ENCODE measurements around the gene ASIC1. TPM values are rescaled to one million over a fixed set of nuclear protein-coding genes. Genes with fewer than 3 reads are reported as not detected.

The ASIC1 gene
- total and polyA plus RNA-seq, 12 donors = 0.17 to 1.6 (median 0.70) TPM

DNA sequence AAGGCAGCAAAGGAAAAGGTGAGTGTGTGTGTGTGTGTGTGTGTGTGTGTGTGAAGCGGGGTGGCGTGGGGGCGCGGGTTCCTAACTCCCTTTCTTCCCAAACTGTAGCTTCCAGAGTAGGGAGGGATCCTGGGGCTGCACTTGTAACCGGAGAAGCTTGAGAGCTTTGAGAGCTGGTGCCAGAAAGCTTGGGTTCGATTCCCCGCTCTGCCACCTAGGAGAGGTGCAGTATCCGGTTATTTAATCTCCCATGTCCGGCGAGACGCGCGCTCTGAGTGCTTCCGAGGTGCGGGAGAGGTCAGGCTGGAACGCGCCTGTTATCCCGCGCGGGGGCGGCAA, 24.9 kb upstream of the ASIC1 start:
- intact Hi-C loops (cut with DNase I) = no loop called here
- peaks cover 2 to 51% (median 30%) of the 10 kb centered on the region in 7 donors for H3K27me3 ChIP-seq
- 19 to 30% methylated on average over 15 to 21 of the region's 21 CpGs for WGBS, 2 donors
- H3K4me1 ChIP-seq = peaks cover 0 to 12% (median 3%) of the 10 kb centered on the region in 9 donors
- DNase-seq (no peak), ATAC-seq (peak in 1 of 8 donors; percentile 21)
- TF ChIP-seq, protein P1, sequence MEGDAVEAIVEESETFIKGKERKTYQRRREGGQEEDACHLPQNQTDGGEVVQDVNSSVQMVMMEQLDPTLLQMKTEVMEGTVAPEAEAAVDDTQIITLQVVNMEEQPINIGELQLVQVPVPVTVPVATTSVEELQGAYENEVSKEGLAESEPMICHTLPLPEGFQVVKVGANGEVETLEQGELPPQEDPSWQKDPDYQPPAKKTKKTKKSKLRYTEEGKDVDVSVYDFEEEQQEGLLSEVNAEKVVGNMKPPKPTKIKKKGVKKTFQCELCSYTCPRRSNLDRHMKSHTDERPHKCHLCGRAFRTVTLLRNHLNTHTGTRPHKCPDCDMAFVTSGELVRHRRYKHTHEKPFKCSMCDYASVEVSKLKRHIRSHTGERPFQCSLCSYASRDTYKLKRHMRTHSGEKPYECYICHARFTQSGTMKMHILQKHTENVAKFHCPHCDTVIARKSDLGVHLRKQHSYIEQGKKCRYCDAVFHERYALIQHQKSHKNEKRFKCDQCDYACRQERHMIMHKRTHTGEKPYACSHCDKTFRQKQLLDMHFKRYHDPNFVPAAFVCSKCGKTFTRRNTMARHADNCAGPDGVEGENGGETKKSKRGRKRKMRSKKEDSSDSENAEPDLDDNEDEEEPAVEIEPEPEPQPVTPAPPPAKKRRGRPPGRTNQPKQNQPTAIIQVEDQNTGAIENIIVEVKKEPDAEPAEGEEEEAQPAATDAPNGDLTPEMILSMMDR (IDR thresholded peaks at IDR 0.05) = no peak
- peak overlapping the region in 2 of 10 donors; percentile 30 to 89 for H3K27ac ChIP-seq
- H3K36me3 ChIP-seq = peaks cover 0 to 3% (median 0%) of the 10 kb centered on the region in 9 donors
- H3K4me3 ChIP-seq = peak overlapping the region in 8 of 10 donors; percentile 4 to 53 (median 39)
- no peaks in the 10 kb centered on the region for H3K9me3 ChIP-seq

DNA sequence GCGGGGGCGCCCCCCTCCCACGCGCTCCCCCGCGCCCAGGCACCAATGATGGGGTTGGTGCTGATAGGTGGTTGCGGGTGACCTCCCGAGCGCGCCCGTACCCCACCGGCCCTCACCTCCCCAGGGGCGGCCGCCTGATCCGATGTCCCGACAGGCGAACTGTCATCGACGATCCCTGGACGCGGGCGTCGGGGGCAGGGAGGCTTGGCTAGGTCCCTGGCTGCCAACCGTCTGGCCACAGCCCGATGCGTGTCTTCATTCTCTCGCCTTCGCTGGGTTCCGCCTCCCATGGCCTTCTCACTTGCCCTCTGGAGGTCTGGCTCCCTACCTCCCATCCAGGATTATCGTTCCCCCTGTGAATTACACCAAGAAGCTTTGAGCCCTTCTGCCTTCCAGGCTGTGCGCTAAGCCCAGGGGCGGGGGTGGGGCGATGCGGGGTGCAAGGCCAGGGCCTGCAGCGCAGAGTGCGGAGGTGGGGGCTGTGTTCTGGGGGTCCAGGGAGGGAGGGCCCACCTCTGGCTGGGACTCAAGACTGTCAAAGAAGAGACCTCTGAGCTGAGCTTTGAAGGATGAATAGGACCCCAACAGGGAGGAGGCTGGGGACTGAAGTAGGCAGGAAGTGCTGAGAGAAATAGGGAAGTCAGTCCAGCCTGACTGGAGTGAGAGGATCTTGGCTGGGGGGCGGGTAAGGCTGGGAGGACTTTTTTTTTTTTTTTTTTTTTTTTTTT, 24.4 kb upstream of the ASIC1 start:
- Histone ChIP-seq H3K4me3 (peak overlapping the region in 8 of 10 donors; percentile 4 to 53 (median 39)), H3K9me3 (no peaks in the 10 kb centered on the region), H3K36me3 (no peaks in the 10 kb centered on the region), H3K4me1 (peaks cover 0 to 12% (median 3%) of the 10 kb centered on the region in 9 donors), H3K27me3 (peaks cover 2 to 51% (median 30%) of the 10 kb centered on the region in 7 donors), H3K27ac (peak overlapping the region in 3 of 10 donors; percentile 27 to 89 (median 30))
- peak in 1 of 2 donors; percentile 20 for DNase-seq
- 13 to 14% methylated on average over 29 to 37 of the region's 37 CpGs for WGBS, 2 donors
- ATAC-seq = peak; percentile 58 to 84 (median 68)
- intact Hi-C loops (cut with DNase I) = no loop called here
- TF ChIP-seq, protein P1 (IDR thresholded peaks at IDR 0.05) = no peak

DNA sequence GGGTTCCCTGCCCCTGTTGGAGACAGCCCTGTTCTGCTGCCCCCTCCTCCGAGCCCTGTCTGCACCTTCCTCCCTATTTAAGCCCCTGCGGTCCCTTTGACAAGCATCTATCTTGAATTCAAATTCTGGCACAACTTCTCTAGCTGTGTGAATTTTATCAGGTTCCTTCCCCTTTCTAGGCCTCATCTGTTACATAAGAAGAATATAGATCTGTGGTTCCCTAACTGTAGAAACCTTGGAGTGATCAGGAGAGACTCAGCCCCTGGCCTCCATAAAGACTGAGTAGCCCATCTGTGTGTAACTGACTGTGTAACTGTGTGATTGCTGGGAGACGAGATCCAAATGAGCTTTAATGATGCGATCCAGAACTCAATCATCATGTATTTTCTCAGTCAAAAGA, 19.1 kb upstream of the ASIC1 start:
- Histone ChIP-seq H3K27me3 (peaks cover 0 to 27% (median 9%) of the 10 kb centered on the region in 7 donors), H3K4me1 (peaks cover 0 to 9% (median 0%) of the 10 kb centered on the region in 9 donors), H3K9me3 (no peaks in the 10 kb centered on the region), H3K27ac (no peak overlapping the region), H3K4me3 (no peak overlapping the region), H3K36me3 (no peaks in the 10 kb centered on the region)
- 86 to 87% methylated on average over 4 of the region's 4 CpGs for WGBS, 2 donors
- intact Hi-C loops (cut with DNase I) = loop anchor here in 1 of 10 donors (5.0 kb wide), 1 partner anchor 34 kb away; no protein-coding TSS in a partner anchor
- TF ChIP-seq, protein P1 (IDR thresholded peaks at IDR 0.05) = no peak
- no peak for DNase-seq
- no peak for ATAC-seq

DNA sequence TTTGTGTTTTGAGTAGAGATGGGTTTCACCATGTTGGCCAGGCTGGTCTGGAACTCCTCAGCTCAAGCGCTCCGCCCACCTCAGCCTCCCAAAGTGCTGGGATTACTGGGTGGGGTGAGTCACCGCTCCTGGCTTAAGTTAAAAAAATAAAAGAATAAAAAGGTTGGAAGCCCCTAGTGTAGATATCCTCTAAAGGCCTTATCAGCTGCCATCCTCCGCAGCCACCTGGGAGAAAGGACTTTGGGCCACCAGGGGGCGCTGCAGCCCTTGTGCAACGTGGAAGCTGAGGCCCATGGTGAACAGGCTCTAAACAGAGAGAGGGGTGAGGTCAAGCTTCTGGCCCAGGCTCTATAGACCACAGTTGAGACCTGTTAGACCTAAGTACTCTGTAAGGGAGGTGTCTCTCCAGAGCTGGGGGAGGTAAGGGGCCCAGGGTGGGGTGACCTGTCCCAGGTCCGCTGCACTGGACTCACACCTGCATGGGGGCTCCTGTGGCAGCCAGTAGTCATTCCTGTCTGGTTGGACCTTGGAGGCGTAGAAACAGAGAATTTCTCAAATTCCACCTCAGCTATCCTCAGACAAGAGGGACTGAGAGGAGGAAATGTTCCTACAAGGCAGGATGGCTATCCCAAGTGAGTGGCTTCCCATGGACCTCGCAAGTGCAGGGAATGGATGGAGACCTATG, 18.1 kb upstream of the ASIC1 start:
- peaks cover 0 to under 1% (median 0%) of the 10 kb centered on the region in 9 donors for H3K4me1 ChIP-seq
- peak; percentile 77 to 88 for DNase-seq
- 47 to 49% methylated on average over 9 of the region's 9 CpGs for WGBS, 2 donors
- intact Hi-C loops (cut with DNase I) = loop anchor here in 1 of 10 donors (5.0 kb wide), 1 partner anchor 33 kb away; no protein-coding TSS in a partner anchor
- peaks cover 0 to 23% (median 7%) of the 10 kb centered on the region in 7 donors for H3K27me3 ChIP-seq
- TF ChIP-seq, protein P1 (IDR thresholded peaks at IDR 0.05) = peak; percentile 83 to 96 (median 90)
- H3K9me3 ChIP-seq = no peaks in the 10 kb centered on the region
- ATAC-seq = peak; percentile 77 to 91 (median 82)
- no peak overlapping the region for H3K4me3 ChIP-seq
- H3K36me3 ChIP-seq = no peaks in the 10 kb centered on the region
- H3K27ac ChIP-seq = no peak overlapping the region

Data from heart right ventricle (tissue), 16 donors.